HepG2 (cell line): ENCODE data around the gene PEMT. TPM values are rescaled to one million over a fixed set of nuclear protein-coding genes. Genes with fewer than 3 reads are reported as not detected.
A peak's percentile ranks its signal among the peaks of the same experiment; 100 is the strongest.

ENCODE experiments used
- ELF1 ChIP-seq: sonication (generic); formaldehyde crosslinking; IDR thresholded peaks from 2 replicates; pipeline ENCODE4 v1.4.0; 2020; ENCODE audit warnings: missing genetic modification reagents
- KLF16 ChIP-seq, 2 experiments: sonication (generic) in 1 of 2; formaldehyde crosslinking in 1 of 2; IDR thresholded peaks; 2 replicates each; pipeline versions ENCODE4 v1.6.1 to v1.8.0; 2016 to 2023; ENCODE audit warnings: missing genetic modification reagents in 2 of 2, missing compliant biosample characterization in 1 of 2
- MTA1 ChIP-seq: sonication (generic); formaldehyde crosslinking; IDR thresholded peaks from 2 replicates; pipeline ENCODE4 v1.4.0; 2020; ENCODE audit warnings: missing genetic modification reagents, mild to moderate bottlenecking, borderline replicate concordance
- PHB2 ChIP-seq: fragments of 450-650 bp; IDR thresholded peaks from 2 replicates; pipeline ENCODE4 v1.6.1; 2018; ENCODE audit not compliant: partially characterized antibody
- RFXANK ChIP-seq: IDR thresholded peaks from 2 replicates; pipeline ENCODE4 v1.6.1; 2016
- SMAD3 ChIP-seq: sonication (generic); formaldehyde crosslinking; IDR thresholded peaks from 2 replicates; pipeline ENCODE4 v1.4.0; 2020; ENCODE audit warnings: missing genetic modification reagents
- SNAPC2 ChIP-seq: sonication (generic); formaldehyde crosslinking; IDR thresholded peaks from 2 replicates; pipeline ENCODE4 v1.8.1; 2022; ENCODE audit warnings: mild to moderate bottlenecking, missing genetic modification reagents
- YEATS4 ChIP-seq: sonication (generic); formaldehyde crosslinking; IDR thresholded peaks from 2 replicates; pipeline ENCODE4 v1.4.0; 2020; ENCODE audit warnings: missing genetic modification reagents, borderline replicate concordance
- ZBTB7A ChIP-seq: sonication (generic); formaldehyde crosslinking; IDR thresholded peaks from 2 replicates; pipeline ENCODE4 v1.8.0; 2022; ENCODE audit warnings: mild to moderate bottlenecking, missing genetic modification reagents
- ZFP36 ChIP-seq: fragments of 150-350 bp; IDR thresholded peaks from 2 replicates; pipeline ENCODE4 v1.6.1; 2018; ENCODE audit warnings: borderline replicate concordance, low read length, low read depth; ENCODE audit not compliant: partially characterized antibody
- ZMYM2 ChIP-seq: sonication (generic); formaldehyde crosslinking; IDR thresholded peaks from 2 replicates; pipeline ENCODE4 v1.8.0; 2022; ENCODE audit warnings: mild to moderate bottlenecking, missing genetic modification reagents
- ZNF101 ChIP-seq: sonication (generic); formaldehyde crosslinking; IDR thresholded peaks from 2 replicates; pipeline ENCODE4 v1.4.0; 2020; ENCODE audit warnings: mild to moderate bottlenecking, low read depth, missing genetic modification reagents, borderline replicate concordance
- ZNF256 ChIP-seq: sonication (generic); formaldehyde crosslinking; conservative IDR thresholded peaks from 2 replicates; pipeline ENCODE4 v1.4.0; 2020; ENCODE audit warnings: missing genetic modification reagents
- ZNF552 ChIP-seq: sonication (generic); formaldehyde crosslinking; IDR thresholded peaks from 2 replicates; pipeline ENCODE4 v1.9.0; 2022; ENCODE audit warnings: missing genetic modification reagents, mild to moderate bottlenecking, borderline replicate concordance
- polyA plus RNA-seq, 8 experiments: library from polyadenylated mRNA; depleted of rRNA in 3 of 8; stranded (reverse) in 7 of 8; unstranded in 1 of 8; fragments of >200 nt; fragmentation: Illumina TruSeq in 4 of 8; extraction: Trizol in 4 of 8; gene quantifications; 2 replicates each; pipeline versions ENCODE4 v1.2.1 to v1.2.3, GENCODE V29; 2011 to 2016; ENCODE audit warnings: low read depth in 4 of 8, missing spikeins in 1 of 8, mixed read lengths in 1 of 8; ENCODE audit not compliant: insufficient read depth in 1 of 8
- total RNA-seq, 5 experiments: library from RNA; depleted of rRNA; stranded (reverse); fragments of >200 nt; fragmentation: Illumina TruSeq; extraction: Trizol; gene quantifications; 2 replicates each; pipeline ENCODE4 v1.2.3, GENCODE V29; 2016; ENCODE audit warnings: low read depth in 1 of 5
- TF ChIP-seq, protein P1 (sequence below): sonication (generic); formaldehyde crosslinking; IDR thresholded peaks from 2 replicates; pipeline ENCODE4 v1.4.0; 2020; ENCODE audit warnings: missing genetic modification reagents
- TF ChIP-seq, protein P2 (sequence below): sonication (generic); formaldehyde crosslinking; IDR thresholded peaks from 2 replicates; pipeline ENCODE4; 2020; ENCODE audit warnings: missing genetic modification reagents, mild to moderate bottlenecking, borderline replicate concordance
- TF ChIP-seq, protein P3 (sequence below): IDR thresholded peaks from 2 replicates; pipeline ENCODE4 v1.6.1; 2016
- TF ChIP-seq, protein P4 (sequence below): sonication (generic); formaldehyde crosslinking; IDR thresholded peaks from 2 replicates; pipeline ENCODE4 v1.4.0; 2020; ENCODE audit warnings: missing genetic modification reagents, mild to moderate bottlenecking, borderline replicate concordance

PEMT gene
- total and polyA plus RNA-seq, 2 of the 13 experiments (the other 11 are each of a cell fraction or from before 2014, with no cell fraction given): 31.7 to 43.6 TPM

DNA sequence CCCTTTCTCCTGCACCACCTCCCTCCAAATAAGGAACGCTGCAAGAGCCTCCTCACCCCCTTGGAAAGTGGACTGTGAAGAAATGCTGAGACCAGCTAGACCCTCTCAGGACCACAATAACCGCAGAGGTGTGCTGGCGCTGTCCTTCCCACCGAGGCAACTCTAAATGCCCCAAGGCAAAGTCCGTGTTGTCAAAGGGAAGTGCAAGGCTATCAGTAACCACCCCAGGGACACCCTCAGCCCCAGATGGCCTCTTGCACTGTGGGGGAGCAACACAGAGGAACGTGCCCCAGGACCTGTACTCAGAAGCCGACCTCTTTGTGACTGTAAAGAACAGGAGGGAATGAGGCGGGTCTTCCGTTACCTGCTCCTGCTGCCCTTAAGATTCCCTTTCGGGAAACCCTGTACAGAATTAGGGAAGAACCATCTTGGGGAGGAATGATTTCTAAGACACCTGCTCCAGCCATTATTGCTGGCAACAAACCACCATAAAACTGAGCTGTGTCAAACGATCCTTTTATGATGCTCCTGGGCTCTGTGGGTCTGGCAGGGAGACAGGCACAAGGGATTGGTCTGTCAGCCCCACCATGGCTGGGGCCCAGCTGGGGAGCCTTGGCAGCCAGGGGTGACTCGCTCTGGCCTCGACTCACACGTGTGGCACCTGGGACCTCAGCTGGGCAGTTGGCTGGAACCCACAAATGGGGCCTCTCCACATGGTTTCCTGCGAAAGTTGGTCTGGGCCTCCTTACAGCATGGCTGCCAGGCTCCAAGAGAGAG, 129.3 kb downstream of the PEMT start (continued):
- peak; percentile 49; the same call in 1 of the 2 replicates for TF ChIP-seq YEATS4 (CRISPR knock-in tag)
- no peak for TF ChIP-seq SNAPC2 (CRISPR knock-in tag)
- no peak for TF ChIP-seq KLF16 (CRISPR knock-in tag; IDR thresholded peaks at IDR 0.05)
- no peak for TF ChIP-seq PHB2
- TF ChIP-seq RFXANK (CRISPR knock-in tag): no peak
- TF ChIP-seq MTA1 (CRISPR knock-in tag): peak; percentile 82; the same call in 1 of the 2 replicates
- TF ChIP-seq ZBTB7A (CRISPR knock-in tag): no peak
- TF ChIP-seq, protein P1, sequence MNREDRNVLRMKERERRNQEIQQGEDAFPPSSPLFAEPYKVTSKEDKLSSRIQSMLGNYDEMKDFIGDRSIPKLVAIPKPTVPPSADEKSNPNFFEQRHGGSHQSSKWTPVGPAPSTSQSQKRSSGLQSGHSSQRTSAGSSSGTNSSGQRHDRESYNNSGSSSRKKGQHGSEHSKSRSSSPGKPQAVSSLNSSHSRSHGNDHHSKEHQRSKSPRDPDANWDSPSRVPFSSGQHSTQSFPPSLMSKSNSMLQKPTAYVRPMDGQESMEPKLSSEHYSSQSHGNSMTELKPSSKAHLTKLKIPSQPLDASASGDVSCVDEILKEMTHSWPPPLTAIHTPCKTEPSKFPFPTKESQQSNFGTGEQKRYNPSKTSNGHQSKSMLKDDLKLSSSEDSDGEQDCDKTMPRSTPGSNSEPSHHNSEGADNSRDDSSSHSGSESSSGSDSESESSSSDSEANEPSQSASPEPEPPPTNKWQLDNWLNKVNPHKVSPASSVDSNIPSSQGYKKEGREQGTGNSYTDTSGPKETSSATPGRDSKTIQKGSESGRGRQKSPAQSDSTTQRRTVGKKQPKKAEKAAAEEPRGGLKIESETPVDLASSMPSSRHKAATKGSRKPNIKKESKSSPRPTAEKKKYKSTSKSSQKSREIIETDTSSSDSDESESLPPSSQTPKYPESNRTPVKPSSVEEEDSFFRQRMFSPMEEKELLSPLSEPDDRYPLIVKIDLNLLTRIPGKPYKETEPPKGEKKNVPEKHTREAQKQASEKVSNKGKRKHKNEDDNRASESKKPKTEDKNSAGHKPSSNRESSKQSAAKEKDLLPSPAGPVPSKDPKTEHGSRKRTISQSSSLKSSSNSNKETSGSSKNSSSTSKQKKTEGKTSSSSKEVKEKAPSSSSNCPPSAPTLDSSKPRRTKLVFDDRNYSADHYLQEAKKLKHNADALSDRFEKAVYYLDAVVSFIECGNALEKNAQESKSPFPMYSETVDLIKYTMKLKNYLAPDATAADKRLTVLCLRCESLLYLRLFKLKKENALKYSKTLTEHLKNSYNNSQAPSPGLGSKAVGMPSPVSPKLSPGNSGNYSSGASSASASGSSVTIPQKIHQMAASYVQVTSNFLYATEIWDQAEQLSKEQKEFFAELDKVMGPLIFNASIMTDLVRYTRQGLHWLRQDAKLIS: no peak
- no peak for TF ChIP-seq ZNF552 (CRISPR knock-in tag)
- TF ChIP-seq, protein P2, sequence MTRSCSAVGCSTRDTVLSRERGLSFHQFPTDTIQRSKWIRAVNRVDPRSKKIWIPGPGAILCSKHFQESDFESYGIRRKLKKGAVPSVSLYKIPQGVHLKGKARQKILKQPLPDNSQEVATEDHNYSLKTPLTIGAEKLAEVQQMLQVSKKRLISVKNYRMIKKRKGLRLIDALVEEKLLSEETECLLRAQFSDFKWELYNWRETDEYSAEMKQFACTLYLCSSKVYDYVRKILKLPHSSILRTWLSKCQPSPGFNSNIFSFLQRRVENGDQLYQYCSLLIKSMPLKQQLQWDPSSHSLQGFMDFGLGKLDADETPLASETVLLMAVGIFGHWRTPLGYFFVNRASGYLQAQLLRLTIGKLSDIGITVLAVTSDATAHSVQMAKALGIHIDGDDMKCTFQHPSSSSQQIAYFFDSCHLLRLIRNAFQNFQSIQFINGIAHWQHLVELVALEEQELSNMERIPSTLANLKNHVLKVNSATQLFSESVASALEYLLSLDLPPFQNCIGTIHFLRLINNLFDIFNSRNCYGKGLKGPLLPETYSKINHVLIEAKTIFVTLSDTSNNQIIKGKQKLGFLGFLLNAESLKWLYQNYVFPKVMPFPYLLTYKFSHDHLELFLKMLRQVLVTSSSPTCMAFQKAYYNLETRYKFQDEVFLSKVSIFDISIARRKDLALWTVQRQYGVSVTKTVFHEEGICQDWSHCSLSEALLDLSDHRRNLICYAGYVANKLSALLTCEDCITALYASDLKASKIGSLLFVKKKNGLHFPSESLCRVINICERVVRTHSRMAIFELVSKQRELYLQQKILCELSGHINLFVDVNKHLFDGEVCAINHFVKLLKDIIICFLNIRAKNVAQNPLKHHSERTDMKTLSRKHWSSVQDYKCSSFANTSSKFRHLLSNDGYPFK (CRISPR knock-in tag): peak; percentile 71; the same call in 1 of the 2 replicates
- TF ChIP-seq ZNF256 (CRISPR knock-in tag): no peak
- TF ChIP-seq, protein P3, sequence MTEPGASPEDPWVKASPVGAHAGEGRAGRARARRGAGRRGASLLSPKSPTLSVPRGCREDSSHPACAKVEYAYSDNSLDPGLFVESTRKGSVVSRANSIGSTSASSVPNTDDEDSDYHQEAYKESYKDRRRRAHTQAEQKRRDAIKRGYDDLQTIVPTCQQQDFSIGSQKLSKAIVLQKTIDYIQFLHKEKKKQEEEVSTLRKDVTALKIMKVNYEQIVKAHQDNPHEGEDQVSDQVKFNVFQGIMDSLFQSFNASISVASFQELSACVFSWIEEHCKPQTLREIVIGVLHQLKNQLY: peak; percentile 52; the same call in 1 of the 2 replicates
- peak; percentile 21; the same call in 1 of the 2 replicates for TF ChIP-seq ZMYM2
- no peak for TF ChIP-seq ZFP36
- TF ChIP-seq ZNF101: no peak
- TF ChIP-seq, protein P4, sequence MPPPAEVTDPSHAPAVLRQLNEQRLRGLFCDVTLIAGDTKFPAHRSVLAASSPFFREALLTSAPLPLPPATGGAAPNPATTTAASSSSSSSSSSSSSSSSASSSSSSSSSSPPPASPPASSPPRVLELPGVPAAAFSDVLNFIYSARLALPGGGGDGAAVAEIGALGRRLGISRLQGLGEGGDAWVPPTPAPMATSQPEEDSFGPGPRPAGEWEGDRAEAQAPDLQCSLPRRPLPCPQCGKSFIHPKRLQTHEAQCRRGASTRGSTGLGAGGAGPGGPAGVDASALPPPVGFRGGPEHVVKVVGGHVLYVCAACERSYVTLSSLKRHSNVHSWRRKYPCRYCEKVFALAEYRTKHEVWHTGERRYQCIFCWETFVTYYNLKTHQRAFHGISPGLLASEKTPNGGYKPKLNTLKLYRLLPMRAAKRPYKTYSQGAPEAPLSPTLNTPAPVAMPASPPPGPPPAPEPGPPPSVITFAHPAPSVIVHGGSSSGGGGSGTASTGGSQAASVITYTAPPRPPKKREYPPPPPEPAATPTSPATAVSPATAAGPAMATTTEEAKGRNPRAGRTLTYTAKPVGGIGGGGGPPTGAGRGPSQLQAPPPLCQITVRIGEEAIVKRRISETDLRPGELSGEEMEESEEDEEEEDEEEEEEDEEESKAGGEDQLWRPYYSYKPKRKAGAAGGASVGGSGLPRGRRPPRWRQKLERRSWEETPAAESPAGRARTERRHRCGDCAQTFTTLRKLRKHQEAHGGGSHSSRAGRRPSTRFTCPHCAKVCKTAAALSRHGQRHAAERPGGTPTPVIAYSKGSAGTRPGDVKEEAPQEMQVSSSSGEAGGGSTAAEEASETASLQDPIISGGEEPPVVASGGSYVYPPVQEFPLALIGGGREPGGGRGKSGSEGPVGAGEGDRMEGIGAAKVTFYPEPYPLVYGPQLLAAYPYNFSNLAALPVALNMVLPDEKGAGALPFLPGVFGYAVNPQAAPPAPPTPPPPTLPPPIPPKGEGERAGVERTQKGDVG (CRISPR knock-in tag): no peak
- TF ChIP-seq SMAD3: no peak
- no peak for TF ChIP-seq ELF1 (CRISPR knock-in tag)
